Activated CD4-positive, alpha-beta T cell treated with anti-CD3 and anti-CD28 coated beads for 4 hours (primary cell): Measurements from ENCODE around the gene IQSEC2.

Experiments
- DNase-seq, 2 donors: peaks; one replicate each; pipeline ENCODE4 v3.0.0-alpha.2; 2020

The IQSEC2 gene

GRCh38 chrX:53305219-53305995, 24.0 kb upstream of the IQSEC2 start:
- no peak for DNase-seq

- no peak for DNase-seq
These were observed 21.8 kb upstream of the IQSEC2 start for GRCh38 chrX:53303195-53303594.

GRCh38 chrX:53300157-53300556, 18.8 kb upstream of the IQSEC2 start:
- DNase-seq, result no peak

GRCh38 chrX:53294024-53294648, 12.8 kb upstream of the IQSEC2 start:
- DNase-seq, result no peak

GRCh38 chrX:53291596-53291995, 10.2 kb upstream of the IQSEC2 start:
- no peak for DNase-seq

- DNase-seq, result no peak
These were observed 9.2 kb upstream of the IQSEC2 start for GRCh38 chrX:53290441-53291041.

- no peak for DNase-seq
These were observed 6.8 kb upstream of the IQSEC2 start for GRCh38 chrX:53288189-53288588.

- DNase-seq, result peak; percentile 13 to 16
These were observed 6.2 kb upstream of the IQSEC2 start for GRCh38 chrX:53287493-53288138.

- DNase-seq, result no peak
These were observed 4.8 kb upstream of the IQSEC2 start for GRCh38 chrX:53286171-53286570.

- DNase-seq, result no peak
These were observed 4.2 kb upstream of the IQSEC2 start for GRCh38 chrX:53285591-53285990.

GRCh38 chrX:53284684-53285447, 3.5 kb upstream of the IQSEC2 start:
- peak; percentile 15 to 55 for DNase-seq

GRCh38 chrX:53283567-53283966, 2.2 kb upstream of the IQSEC2 start:
- no peak for DNase-seq

- no peak for DNase-seq
These were observed 1.7 kb upstream of the IQSEC2 start for GRCh38 chrX:53283099-53283498.

- DNase-seq, result no peak
These were observed 745 bp upstream of the IQSEC2 start for GRCh38 chrX:53281963-53282695.

GRCh38 chrX:53280331-53281320, 758 bp downstream of the IQSEC2 start:
- DNase-seq, result no peak

GRCh38 chrX:53279296-53280237, 1.8 kb downstream of the IQSEC2 start:
- no peak for DNase-seq

- DNase-seq, result no peak
These were observed 8.5 kb downstream of the IQSEC2 start for GRCh38 chrX:53272808-53273337.

GRCh38 chrX:53269536-53270107, 11.8 kb downstream of the IQSEC2 start:
- DNase-seq, result no peak

- no peak for DNase-seq
These were observed 13.2 kb downstream of the IQSEC2 start for GRCh38 chrX:53268173-53268572.
